Stimulated activated CD4-positive, alpha-beta T cell treated with anti-CD3 and anti-CD28 coated beads, TNF-alpha, amount 100 ng/mL, for 48 hours (primary cell): Measurements from ENCODE around the gene AZI2.

Experiments
- DNase-seq, 3 donors: peaks; one replicate each; pipeline ENCODE4 v3.0.0-alpha.2; 2020; ENCODE audit warnings: low read depth in 3 of 3

Gene AZI2

GRCh38 chr3:28348629-28349468 is at the start of gene AZI2, which contains the start of gene ZCWPW2:
TSS of gene AZI2 (minus strand) at chr3:28348824. CDS start at chr3:28340617, 8,207 bp downstream.
TSS of gene ZCWPW2 (plus strand) at chr3:28348721. CDS start at chr3:28413069, 64,348 bp downstream.
- peak; percentile 85 to 94 (median 87) for DNase-seq

- DNase-seq: no peak
These were observed 40.4 kb upstream of the AZI2 start for GRCh38 chr3:28388978-28389377.

DNA sequence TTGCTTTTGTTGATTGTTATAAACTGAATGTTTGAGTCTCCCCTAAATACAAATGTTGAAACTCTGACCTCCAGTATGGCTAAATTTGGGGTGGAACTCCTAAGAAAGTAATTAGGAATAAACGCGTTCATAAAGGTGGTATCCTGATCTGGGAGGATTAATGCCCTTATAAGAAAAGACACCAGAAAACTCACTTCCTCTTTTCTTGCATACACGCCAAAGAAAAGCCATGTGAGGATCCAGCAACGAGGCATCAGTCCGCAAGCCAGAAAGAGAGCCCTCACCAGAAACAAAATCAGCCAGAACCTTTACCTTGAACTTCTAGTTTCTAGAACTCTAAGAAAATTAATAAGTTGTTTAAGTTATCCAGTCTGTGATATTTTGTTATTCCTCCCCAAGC is 37.4 kb upstream of the AZI2 start:
- no peak for DNase-seq

- DNase-seq: no peak
These were observed 27.8 kb upstream of the AZI2 start for GRCh38 chr3:28376424-28376823.

GRCh38 chr3:28349469-28350000 is 911 bp upstream of the AZI2 start:
- DNase-seq: no peak

DNA sequence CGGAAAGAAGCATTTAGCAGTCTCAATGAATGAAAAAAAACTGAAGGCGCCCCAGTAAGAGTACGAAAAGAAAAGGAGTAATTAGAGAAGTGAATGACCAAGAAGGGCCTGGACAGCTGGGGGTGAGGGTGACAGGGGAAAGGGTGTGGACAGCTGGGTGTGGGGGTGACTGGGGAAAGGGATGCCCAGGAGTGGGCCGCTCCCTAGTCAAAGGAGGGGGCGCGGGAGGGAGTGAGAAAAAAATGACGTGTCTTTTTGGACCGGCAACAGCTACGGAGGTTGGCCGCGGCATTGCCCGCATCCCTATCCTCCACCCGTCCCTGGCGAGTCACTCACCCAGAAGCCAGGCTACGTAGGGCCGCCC is 377 bp downstream of the AZI2 start:
- peak in 1 of 3 donors; percentile 4 for DNase-seq

DNA sequence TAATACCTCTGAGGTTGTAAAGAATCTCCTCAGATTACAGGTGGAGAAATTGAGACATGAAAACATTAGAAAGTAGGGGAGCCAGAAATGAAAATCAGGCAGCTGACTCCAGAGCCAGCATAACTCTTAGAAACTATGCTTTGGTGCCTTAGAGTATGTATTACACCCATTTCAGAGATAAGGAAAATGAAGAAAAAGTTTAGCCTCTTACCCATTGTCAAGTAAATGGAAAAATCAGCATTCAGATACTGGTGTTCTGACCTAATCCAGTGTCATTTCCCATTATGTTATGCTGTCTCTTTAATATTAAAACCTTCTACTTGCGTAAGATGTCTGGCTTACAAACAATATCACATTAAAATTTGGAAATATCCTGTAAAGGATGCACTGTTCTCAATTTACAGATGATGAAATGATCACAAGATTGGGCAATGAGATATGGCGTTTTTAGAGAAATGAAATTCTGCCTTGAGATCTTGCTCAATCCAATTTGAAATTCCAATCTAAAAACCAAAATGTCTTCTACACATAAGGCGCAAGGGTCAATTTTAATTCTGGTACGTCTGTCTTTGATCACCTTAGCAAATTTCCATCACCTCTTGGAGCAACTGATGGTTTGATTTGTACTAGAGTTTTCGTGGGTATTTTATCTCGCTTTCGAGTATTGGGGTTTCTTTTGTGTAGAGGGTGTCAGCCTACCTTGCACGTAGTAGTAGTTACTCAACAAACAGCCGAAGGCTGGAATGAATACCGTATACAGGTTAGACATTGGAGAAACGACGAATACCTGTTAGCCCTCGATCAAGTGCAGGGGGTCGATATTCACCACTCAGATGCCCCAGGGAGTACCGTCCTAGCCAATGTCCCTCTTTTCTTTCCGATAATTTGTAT is 1.0 kb downstream of the AZI2 start:
- DNase-seq: no peak

- no peak for DNase-seq
These were observed 2.9 kb downstream of the AZI2 start for GRCh38 chr3:28345690-28346089.

DNA sequence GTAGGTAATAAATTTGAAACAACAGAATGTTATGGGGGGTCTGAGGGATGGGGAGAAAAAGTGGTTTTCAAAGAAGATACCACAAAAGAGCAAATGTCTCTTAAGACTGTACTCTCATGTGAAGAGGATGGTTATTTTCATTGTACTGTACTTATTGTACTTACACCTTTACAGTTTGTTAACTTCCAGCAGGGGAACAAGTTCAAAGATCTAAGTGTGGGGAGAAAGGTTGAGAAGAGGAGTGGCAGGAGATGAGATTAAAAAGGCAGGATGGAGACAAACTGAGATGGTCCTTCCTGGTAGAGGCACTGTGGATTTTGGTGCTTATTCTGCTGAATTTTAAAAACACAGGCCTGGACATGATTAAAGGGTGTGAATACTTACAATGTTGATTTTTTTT is 5.5 kb downstream of the AZI2 start:
- DNase-seq: no peak

DNA sequence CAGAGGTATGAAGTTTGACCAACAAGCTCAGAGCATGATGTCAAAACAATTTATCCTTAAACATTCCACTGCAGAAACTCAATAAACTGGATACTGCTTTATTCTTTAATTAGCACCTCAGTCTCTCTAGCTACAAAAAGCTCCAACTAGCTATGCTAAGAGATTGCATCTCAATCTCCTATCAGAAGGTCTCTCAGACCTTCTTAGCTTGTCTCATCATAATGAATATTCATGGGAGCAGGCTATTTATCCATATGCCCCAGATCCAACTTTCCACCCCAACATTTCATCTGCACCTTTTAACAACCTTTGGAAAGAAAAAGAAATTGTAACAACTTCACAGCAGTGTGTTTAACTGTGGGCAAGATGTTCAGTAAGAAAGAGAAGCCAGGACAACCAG is 11.4 kb downstream of the AZI2 start:
- DNase-seq: no peak

DNA sequence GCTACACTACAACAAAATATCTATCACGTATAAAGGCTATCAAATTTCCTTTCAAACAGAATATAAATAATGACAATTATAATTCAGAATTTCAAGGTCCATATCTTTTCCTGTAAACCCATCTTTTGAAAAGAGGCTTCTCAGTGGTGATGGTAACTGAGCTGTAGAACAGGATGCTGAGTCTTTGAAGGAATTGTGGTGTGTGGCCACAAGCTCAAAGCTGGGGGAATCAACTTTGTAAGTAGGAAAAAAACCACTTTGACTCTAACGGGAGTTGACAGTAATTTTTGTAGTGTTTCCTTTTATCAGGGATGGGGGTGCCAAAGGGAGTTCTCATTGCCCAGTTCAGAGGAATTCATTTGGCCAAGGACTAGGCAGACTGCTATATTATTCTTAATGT is 13.4 kb downstream of the AZI2 start:
- no peak for DNase-seq

- no peak for DNase-seq
These were observed 14.1 kb downstream of the AZI2 start for GRCh38 chr3:28334552-28334951.

GRCh38 chr3:28328188-28329151 is 20.2 kb downstream of the AZI2 start:
- DNase-seq: no peak

- DNase-seq: peak in 2 of 3 donors; percentile 12 to 13
These were observed 22.1 kb downstream of the AZI2 start for GRCh38 chr3:28326458-28326926.

DNA sequence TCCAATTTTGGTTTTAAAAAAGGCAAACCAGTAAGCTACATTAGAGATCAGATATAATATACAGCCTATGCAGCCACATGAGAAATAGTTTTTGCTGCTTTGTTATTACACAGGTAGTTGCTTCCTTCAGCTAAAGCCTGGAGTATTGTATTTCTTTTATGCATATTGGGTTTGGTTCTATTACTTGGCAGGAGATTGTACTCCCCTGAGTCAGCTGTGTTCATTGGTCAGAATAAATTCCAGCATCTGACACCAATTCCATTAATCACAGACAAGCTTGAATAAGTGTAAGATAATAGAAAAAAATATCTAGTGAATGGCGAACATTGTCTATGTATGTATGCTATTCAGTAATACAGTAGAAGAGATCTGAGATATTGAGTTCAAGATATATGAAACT is 26.2 kb downstream of the AZI2 start:
- no peak for DNase-seq

- DNase-seq: no peak
These were observed 27.6 kb downstream of the AZI2 start for GRCh38 chr3:28320981-28321380.

- DNase-seq: peak in 2 of 3 donors; percentile 0 to 29
These were observed 31.1 kb downstream of the AZI2 start for GRCh38 chr3:28317438-28318022.

GRCh38 chr3:28316226-28316625 is 32.4 kb downstream of the AZI2 start:
- DNase-seq: no peak

- DNase-seq: no peak
These were observed 32.9 kb downstream of the AZI2 start for GRCh38 chr3:28315711-28316110.

GRCh38 chr3:28308196-28308595 is 40.4 kb downstream of the AZI2 start:
- no peak for DNase-seq

- DNase-seq: no peak
These were observed 46.9 kb downstream of the AZI2 start for GRCh38 chr3:28301688-28302087.
